Measurements from ENCODE around the gene SUSD3. TPM values are rescaled to one million over a fixed set of nuclear protein-coding genes. Genes with fewer than 3 reads are reported as not detected.

The SUSD3 gene
- total and polyA plus RNA-seq, 10 of the 15 experiments (the other 5 are each of a cell fraction or from before 2014, with no cell fraction given): 2.5 to 92.0 (median 31.1) TPM

GRCh38 chr9:93050231-93050630 lies 8.3 kb upstream of the SUSD3 start (continued):
- TF ChIP-seq ZNF592 (IDR thresholded peaks at IDR 0.05) (no peak), ZZZ3 (IDR thresholded peaks at IDR 0.05; ENCODE audit: control insufficient read depth, insufficient read length, low read depth) (no peak), ETV6 (conservative IDR thresholded peaks at IDR 0.05 in 1 of 2, IDR thresholded peaks at IDR 0.05 in 1 of 2; ENCODE audit: borderline replicate concordance in 1 of 2, low read depth in 1 of 2) (no peak), MYB (IDR thresholded peaks at IDR 0.05; ENCODE audit: borderline replicate concordance, low read depth, low read length) (no peak), PML (IDR thresholded peaks at IDR 0.05; ENCODE audit: low read length) (no peak), ATF2 (IDR thresholded peaks at IDR 0.05; ENCODE audit: low read length) (no peak), POLR2AphosphoS5 (IDR thresholded peaks at IDR 0.05; ENCODE audit: low read length) (no peak), PRDM15 (CRISPR knock-in tag; IDR thresholded peaks at IDR 0.05) (no peak), MXI1 (IDR thresholded peaks at IDR 0.05; ENCODE audit: low read depth, low read length) (no peak)
